KOPT-K1 (cell line): Measurements from ENCODE around the gene PDAP1.
"Not testable (repeated sequence)": the region's sequence is repeated elsewhere in the genome, so short reads cannot be mapped to it uniquely, and the experiment has no call there.

Source experiments
- H3K27ac ChIP-seq: fragments of 200-600 bp; sonication (generic); 2 replicates; pipeline ENCODE4 v1.5.1; 2016; ENCODE audit warnings: antibody characterized with exemption, mild to moderate bottlenecking, low read depth, low read length; ENCODE audit not compliant: poor library complexity, severe bottlenecking
- H3K36me3 ChIP-seq: fragments of 200-600 bp; sonication (generic); 2 replicates; pipeline ENCODE4 v1.5.1; 2017; ENCODE audit warnings: antibody characterized with exemption, mild to moderate bottlenecking, low read length, moderate library complexity; ENCODE audit not compliant: insufficient read depth
- H3K9me3 ChIP-seq: fragments of 200-600 bp; sonication (generic); 2 replicates; pipeline ENCODE4 v1.5.1; 2017; ENCODE audit warnings: antibody characterized with exemption, low read length, mild to moderate bottlenecking; ENCODE audit not compliant: insufficient read depth, poor library complexity, severe bottlenecking

The PDAP1 gene

DNA sequence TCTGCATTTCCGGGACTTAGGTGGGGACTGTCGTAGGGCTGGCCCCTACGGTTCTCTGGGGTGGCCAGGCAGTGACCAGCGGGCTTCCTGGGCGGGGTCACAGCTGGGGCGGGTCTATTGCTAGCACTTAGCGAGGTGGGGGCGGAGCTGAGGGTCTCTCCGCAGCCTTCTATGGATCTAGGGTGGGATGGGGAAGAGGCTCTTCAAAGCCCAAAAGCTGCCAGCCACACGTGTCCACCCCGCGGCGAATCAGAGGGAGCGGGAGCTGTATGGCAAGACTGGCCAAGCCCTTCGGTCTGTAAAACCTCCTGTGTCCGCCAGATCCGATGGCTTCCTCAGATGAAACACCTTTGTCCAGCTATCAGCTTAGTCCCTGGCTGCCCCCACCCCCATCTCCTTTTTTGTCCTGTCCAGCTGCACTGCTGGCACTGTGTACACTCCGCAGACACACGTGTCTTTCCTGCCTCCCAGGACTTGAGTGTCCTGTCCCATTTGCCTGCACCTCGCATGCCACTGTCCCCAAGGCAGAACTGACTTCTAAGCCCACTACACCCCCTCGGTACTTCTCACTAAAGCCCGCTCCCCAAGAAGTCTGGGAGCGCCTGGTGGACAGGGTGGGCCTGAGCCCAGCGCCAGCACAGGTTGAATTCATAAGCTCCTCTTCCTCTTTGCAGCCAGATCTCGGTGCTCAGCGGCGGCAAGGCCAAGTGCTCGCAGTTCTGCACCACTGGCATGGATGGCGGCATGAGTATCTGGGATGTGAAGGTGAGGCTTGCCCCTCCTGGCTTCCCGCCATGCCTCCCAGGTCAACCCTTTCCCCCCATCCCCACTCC is 14.8 kb downstream of the PDAP1 start:
- no peak overlapping the region for H3K27ac ChIP-seq

DNA sequence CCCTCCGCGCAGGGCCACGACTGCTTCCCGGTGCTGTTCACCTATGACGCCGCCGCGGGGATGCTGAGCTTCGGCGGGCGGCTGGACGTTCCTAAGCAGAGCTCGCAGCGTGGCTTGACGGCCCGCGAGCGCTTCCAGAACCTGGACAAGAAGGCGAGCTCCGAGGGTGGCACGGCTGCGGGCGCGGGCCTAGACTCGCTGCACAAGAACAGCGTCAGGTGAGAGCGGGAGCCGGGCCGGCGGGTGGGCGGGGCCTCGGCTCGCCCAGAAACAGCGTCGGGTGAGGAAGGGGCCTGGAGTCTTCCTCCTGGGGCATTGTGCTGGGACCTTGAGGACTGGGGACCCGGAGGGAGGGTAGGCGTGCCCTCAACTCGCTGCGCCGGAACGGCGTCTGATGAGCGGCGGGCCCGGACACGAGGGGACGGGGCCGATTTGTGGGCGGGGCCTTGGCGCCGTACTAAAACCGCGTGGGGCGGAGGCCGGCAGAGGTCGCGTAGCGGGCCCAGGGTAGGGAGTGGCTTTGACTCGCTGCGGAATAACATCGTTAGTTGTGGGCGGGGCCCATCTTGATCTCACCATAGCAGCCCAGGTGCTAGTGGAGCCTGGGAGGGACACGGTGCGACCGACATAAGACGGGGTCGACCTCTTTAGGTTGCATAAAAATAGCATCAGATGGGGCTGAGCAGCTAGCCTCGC is 15.6 kb downstream of the PDAP1 start:
- Histone ChIP-seq H3K27ac (no peak overlapping the region), H3K9me3 (no peaks in the 10 kb centered on the region), H3K36me3 (peaks cover 98% of the 10 kb centered on the region)

More for the DNA sequence above, 14.8 kb downstream of the PDAP1 start:
- H3K9me3 ChIP-seq, result no peaks in the 10 kb centered on the region
- H3K36me3 ChIP-seq, result peaks cover 98% of the 10 kb centered on the region

DNA sequence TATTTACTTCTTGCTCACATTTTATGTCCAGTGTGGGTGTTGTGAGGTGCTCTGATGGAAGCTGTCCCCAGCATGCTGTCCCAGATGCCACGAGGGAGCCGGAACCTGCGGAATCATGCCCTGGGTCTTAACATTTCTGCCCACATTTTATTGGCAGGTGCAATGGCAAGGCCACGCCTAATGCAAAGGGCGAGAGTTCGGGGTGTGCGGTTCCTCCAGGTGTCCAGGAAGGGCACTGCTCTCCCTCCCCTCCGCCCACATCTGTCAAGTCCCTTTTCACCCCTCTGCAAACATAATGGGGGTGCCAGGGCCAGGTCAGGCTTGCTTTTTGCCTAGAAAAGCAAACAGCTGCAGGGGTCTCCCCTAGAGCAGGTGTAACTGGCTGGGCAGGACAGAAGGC is 16.4 kb downstream of the PDAP1 start:
- no peaks in the 10 kb centered on the region for H3K9me3 ChIP-seq
- no peak overlapping the region for H3K27ac ChIP-seq
- H3K36me3 ChIP-seq, result peaks cover 98% of the 10 kb centered on the region

DNA sequence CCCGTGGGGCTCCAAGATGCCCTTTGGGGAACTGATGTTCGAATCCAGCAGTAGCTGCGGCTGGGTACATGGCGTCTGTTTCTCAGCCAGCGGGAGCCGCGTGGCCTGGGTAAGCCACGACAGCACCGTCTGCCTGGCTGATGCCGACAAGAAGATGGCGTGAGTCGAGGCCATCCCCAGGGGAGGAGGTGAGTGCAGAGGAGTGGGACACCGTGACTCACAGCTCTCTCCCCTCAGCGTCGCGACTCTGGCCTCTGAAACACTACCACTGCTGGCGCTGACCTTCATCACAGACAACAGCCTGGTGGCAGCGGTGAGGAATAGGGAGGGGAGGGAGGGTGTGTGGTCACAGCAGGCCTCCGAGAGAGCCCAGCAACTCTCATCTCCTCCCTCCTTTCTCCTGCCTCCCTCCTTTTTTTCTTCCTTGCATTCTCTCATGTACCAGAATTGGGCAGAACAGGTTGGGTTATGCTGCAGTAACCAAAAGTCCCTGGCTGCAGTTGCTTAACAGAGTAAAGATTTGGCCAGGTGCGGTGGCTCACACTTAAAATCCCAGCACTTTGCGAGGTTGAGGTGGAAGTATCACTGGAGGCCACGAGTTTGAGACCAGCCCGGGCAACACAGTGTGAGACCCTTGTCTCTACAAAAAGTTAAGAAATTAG is 17.3 kb downstream of the PDAP1 start:
- Histone ChIP-seq H3K9me3 (no peaks in the 10 kb centered on the region), H3K36me3 (peaks cover 98% of the 10 kb centered on the region), H3K27ac (no peak overlapping the region)

DNA sequence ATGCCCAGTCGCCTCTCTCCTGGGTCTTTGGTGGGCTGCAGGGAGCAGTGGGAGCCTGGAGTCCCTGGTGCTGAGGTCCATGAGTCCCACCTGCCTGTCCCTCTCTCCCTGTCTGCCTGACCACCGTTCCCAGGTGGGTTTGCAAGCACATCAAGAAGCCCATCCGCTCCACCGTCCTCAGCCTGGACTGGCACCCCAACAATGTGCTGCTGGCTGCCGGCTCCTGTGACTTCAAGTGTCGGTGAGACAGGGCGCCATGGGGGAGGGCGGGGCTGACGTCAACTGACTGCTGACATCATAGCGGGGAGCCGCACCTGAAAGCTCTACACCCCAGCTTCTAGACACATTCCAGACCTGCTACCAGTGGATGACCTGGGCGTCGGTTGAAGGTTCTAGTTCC is 18.6 kb downstream of the PDAP1 start:
- Histone ChIP-seq H3K27ac (no peak overlapping the region), H3K36me3 (peaks cover 95% of the 10 kb centered on the region), H3K9me3 (no peaks in the 10 kb centered on the region)

DNA sequence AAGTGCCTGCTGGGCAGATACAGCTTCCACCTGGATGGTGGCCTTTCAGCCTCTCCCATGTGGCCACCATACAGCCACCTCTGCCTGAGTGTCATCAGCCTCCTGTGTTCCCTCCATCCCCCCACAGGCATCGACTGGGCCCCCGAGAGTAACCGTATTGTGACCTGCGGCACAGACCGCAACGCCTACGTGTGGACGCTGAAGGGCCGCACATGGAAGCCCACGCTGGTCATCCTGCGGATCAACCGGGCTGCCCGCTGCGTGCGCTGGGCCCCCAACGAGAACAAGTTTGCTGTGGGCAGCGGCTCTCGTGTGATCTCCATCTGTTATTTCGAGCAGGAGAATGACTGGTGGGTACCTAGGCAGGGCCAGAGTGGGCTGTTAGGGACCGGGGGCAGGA is 20.5 kb downstream of the PDAP1 start:
- Histone ChIP-seq H3K27ac (no peak overlapping the region), H3K9me3 (no peaks in the 10 kb centered on the region), H3K36me3 (peaks cover 94% of the 10 kb centered on the region)

DNA sequence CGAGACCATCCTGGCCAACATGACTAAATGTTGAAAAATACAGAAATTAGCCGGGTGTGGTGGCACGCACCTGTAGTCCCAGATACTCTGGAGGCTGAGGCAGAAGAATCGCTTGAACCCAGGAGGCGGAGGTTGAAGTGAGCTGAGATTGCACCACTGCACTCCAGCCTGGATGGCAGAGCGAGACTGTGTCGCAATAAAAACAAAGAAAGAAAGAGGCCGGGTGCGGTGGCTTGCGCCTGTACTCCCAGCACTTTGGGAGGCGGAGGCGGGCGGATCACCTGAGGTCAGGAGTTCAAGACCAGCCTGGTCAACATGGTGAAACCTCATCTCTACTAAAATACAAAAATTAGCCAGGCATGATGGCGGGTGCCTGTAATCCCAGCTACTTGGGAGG is 21.2 kb downstream of the PDAP1 start:
- H3K36me3 ChIP-seq, result peaks cover 90% of the 10 kb centered on the region
- not testable (repeated sequence) for H3K27ac ChIP-seq, H3K9me3 ChIP-seq

DNA sequence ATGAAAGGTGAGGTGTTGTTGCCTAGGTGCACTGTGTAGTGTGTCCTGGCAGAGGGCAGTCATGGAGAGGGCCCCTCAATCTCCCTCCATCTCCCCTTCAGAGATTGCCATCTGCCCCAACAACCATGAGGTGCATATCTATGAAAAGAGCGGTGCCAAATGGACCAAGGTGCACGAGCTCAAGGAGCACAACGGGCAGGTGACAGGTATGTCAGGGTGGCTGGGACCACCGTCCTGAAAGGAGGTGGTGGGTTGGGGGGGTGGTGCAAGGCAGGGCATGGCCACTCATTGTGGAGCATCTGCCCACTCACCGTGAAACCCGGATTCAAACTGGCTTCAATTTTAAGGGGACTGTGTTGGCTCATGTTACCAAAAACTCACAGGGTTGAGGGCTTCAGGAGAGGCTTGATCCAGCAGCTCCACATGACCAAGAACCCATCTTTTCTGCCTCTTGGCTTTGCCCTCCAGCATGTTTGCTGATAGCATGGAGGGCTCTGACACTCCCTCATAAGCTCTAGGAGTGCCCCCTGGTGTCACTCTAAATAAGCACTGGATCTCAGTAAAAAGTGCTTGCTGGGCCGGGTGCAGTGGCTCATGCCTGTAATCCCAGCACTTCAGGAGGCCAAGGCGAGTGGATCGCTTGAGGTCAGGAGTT is 21.7 kb downstream of the PDAP1 start:
- H3K36me3 ChIP-seq, result peaks cover 90% of the 10 kb centered on the region
- H3K9me3 ChIP-seq, result no peaks in the 10 kb centered on the region
- H3K27ac ChIP-seq, result no peak overlapping the region

DNA sequence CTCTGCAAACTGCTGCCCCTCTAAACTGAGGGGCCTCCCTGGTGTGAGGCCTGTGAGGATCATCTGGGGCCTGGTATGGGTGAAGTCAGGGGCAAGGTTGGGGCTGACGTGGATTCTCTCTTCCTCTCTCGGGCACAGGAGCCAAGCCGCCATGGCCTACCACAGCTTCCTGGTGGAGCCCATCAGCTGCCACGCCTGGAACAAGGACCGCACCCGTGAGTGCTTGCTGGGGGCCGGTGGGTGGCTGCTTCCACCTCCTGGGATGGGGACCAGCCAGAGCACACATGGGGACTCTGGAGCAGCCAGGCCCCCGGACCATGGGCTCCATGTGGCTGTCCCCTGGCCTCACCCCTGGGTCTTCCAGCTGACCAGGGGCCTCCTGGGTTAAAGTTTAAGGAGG is 22.8 kb downstream of the PDAP1 start:
- peaks cover 86% of the 10 kb centered on the region for H3K36me3 ChIP-seq

DNA sequence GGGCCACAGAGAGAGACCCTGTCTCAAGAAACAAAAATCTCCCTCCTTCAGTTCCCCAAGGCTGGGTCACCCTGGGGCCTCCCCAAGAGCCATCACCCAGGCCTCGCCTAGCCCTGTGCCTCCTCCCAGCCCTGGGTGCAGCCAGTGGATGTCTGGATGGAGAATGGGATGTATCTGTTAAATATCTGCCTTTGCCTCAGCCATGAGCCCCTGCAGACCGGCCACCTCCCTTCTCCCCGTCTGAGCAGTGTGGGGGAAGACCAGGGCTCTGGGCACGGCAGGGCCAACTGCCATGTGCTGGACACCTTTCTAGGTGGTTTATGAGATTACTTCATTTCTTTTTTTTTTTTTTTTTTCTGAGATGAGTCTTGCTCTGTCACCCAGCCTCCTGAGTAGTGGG is 23.9 kb downstream of the PDAP1 start:
- Histone ChIP-seq H3K9me3 (no peaks in the 10 kb centered on the region), H3K27ac (no peak overlapping the region), H3K36me3 (peaks cover 81% of the 10 kb centered on the region)

More for the DNA sequence above, 22.8 kb downstream of the PDAP1 start:
- no peaks in the 10 kb centered on the region for H3K9me3 ChIP-seq
- no peak overlapping the region for H3K27ac ChIP-seq

DNA sequence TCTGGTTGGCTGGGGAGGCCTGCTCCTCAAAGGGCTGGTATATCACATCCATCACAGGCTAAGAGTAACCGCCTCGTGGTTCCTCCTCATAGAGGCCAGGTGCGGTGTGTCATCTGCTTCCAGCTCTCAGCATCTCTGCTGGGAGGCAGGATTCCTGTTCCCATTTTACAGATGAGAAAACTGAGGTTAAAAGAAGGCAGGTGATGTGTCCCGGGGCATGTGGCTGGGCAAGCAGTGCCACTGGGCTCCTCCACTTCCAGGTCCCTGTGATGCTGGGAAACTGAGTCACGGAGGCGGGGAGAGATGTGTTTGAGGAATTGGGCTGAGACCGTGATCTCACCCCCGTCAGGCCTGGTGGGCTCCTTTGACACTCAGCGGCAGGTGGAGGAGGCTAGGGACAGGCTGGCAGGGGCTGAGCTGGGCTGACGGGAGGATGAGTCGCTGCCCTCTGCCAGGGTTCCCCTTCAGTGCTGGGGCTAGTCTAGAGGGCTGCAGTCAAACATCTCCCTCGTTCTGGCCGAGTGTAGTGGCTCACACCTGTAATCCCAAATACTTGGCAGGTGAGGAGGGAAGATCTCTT is 24.5 kb downstream of the PDAP1 start:
- no peak overlapping the region for H3K27ac ChIP-seq
- H3K36me3 ChIP-seq, result peaks cover 82% of the 10 kb centered on the region
- no peaks in the 10 kb centered on the region for H3K9me3 ChIP-seq

DNA sequence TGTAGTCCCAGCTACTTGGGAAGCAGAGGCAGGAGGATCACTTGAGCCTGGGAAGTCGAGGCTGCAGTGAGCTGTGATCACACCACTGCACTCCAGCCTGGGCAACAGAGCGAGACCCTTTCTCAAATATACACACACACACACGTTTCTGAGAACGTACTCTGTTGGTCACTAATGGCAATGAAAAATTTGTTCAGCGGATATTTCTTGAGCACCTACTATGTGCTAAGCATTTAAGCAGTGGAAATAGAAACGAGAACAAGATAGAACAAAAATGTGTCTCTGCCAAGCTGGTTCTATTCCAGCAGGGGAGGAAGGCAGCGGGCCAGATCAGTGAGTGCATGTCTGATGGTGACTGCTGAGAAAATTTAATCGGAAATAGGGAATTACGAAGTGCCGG is 25.2 kb downstream of the PDAP1 start:
- Histone ChIP-seq H3K27ac (no peak overlapping the region), H3K36me3 (peaks cover 81% of the 10 kb centered on the region), H3K9me3 (no peaks in the 10 kb centered on the region)

DNA sequence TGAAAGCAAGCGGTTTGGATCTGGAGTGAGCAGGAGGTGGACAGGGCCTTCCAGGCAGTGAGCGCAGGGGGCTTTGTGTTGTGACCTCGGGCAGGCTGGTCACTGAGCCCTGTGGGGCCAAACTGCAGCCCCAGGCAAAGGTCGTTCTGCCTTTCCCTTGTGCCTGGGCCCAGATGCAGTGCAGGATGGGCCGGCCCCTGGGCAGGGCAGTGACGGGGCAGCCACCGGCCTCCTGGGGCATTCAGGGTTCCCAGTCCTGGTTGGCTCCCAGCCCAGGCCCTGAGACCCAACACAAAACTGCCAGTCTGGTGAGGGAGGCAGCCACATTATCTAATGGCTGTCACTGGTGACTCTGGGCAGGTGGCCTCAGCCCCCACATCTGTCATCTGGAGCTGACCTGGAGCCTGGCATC is 26.7 kb downstream of the PDAP1 start:
- no peaks in the 10 kb centered on the region for H3K9me3 ChIP-seq
- peak overlapping the region; percentile 91 for H3K27ac ChIP-seq
- H3K36me3 ChIP-seq, result peaks cover 81% of the 10 kb centered on the region

DNA sequence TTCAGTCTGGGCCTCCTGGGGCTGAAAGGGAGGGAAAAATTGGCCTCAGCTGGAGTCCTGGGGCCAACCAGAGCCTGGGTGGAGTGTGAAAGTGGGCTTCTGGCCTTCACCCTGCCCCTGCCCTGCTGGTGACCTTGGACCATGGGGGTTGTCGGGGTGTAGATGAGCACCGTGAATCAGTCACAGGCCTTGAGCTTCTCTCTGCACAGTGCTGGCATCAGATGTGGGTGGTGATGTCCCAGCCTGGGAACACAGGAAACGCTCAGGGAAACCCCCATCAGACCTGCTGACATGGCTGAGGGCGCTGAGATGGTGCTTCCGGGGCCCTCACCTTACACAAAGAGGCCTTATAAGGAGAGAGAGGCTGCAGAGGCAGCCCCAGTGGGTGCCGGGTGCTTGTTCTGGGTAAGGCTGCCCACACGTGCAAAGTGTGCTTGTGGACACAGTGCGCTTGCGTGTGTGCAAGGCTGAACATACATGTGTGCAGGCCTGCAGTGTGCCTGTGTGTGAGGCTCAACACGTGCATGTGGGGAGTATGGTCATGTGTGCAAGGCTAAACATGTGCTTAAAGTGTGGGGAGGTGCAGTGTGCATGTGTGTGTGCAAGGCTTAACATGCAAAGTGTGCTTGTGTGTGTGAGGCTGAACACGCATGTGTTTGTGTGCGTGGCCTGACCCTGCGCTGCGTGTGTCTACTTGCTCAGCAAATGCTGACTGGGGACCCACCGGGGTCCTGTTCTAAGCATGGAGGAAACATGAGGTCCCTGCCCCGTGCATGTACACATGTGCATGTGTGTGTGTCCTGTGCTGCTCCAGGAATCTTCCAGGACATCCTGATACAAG is 27.4 kb downstream of the PDAP1 start:
- H3K36me3 ChIP-seq, result peaks cover 81% of the 10 kb centered on the region
- peak overlapping the region; percentile 91 for H3K27ac ChIP-seq
- no peaks in the 10 kb centered on the region for H3K9me3 ChIP-seq
